SU-DHL-6 (cell line): ENCODE results near the gene PCDHGA5.

Source experiments
- EZH2phosphoT487 ChIP-seq: fragments of 200-600 bp; sonication (generic), shearing (Covaris generic); conservative IDR thresholded peaks from 2 replicates; pipeline ENCODE4 v1.6.1; 2018; ENCODE audit warnings: mild to moderate bottlenecking, antibody characterized with exemption, low read length, moderate library complexity, mixed read lengths
- TF ChIP-seq, protein P1 (sequence below): fragments of 200-600 bp; sonication (generic); IDR thresholded peaks from one replicate; pipeline ENCODE4 v1.5.1; 2017; ENCODE audit warnings: antibody characterized with exemption, mild to moderate bottlenecking, low read length, moderate library complexity; ENCODE audit not compliant: insufficient read depth, poor library complexity, severe bottlenecking

DNA sequence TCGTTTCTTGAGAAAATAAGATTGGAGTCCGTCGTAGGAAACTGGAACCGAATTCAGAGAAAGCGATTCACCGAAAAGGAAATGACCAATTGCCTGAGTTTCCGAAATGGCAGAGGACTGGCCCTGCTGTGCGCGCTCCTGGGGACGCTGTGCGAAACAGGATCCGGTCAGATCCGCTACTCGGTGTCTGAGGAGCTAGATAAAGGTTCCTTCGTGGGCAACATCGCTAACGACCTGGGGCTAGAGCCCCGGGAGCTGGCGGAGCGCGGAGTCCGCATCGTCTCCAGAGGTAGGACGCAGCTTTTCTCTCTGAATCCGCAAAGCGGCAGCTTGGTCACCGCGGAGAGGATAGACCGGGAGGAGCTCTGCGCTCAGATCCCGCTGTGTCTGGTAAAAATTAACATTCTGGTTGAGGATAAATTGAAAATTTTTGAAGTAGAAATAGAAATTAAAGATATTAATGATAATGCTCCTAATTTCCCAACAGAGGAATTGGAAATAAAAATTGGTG lies 20.0 kb upstream of the PCDHGA5 start:
- TF ChIP-seq, protein P1, sequence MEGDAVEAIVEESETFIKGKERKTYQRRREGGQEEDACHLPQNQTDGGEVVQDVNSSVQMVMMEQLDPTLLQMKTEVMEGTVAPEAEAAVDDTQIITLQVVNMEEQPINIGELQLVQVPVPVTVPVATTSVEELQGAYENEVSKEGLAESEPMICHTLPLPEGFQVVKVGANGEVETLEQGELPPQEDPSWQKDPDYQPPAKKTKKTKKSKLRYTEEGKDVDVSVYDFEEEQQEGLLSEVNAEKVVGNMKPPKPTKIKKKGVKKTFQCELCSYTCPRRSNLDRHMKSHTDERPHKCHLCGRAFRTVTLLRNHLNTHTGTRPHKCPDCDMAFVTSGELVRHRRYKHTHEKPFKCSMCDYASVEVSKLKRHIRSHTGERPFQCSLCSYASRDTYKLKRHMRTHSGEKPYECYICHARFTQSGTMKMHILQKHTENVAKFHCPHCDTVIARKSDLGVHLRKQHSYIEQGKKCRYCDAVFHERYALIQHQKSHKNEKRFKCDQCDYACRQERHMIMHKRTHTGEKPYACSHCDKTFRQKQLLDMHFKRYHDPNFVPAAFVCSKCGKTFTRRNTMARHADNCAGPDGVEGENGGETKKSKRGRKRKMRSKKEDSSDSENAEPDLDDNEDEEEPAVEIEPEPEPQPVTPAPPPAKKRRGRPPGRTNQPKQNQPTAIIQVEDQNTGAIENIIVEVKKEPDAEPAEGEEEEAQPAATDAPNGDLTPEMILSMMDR, result no peak
- no peak for TF ChIP-seq EZH2phosphoT487
